ENCODE data around the gene GRWD1. TPM values are rescaled to one million over a fixed set of nuclear protein-coding genes. Genes with fewer than 3 reads are reported as not detected.

Gene GRWD1
- total RNA-seq, 1 donor from 2014 or later = 71.4 TPM

DNA sequence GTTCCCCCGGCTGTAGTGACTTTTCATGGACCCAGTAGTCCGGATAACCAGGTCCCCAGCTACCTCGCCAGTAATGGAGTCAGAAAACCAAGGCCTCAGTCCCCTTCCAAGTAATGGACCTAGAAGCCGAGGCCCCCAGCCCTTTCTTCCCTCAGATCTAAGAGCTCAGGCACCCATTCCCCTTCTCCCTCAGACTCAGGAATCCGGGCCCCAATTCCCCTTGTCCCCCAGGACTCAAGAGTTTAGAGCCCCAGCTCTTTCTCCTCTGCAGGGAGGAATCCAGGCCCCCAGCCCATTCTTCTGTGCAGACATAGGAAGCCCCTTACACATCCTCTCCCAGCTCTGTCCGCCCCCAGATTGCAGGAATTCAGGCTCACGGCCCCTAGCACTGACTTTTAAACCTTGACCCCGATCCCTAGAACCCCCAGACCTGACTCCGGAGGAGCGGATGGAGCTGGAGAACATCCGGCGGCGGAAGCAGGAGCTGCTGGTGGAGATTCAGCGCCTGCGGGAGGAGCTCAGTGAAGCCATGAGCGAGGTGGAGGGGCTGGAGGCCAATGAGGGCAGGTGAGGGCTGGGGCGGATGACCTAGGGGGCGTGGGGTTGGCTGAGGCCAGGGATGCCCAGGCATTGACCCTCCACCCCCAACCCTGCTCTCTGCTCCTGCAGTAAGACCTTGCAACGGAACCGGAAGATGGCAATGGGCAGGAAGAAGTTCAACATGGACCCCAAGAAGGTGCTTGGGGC lies 24.3 kb downstream of the GRWD1 start:
- Mint-ChIP-seq H3K36me3 (ENCODE audit: low read depth) (peaks cover 46% of the 10 kb centered on the region), H3K9me3 (no peaks in the 10 kb centered on the region), H3K4me3 (peak overlapping the region; percentile 90), H3K4me1 (peaks cover 27% of the 10 kb centered on the region), H3K27me3 (no peaks in the 10 kb centered on the region), H3K27ac (peak overlapping the region; percentile 68)
- ATAC-seq (ENCODE audit: low read depth) (no peak), DNase-seq (no peak)
- TF ChIP-seq CTCF (IDR thresholded peaks at IDR 0.05) = no peak
- ChIA-PET POLR2A (interaction anchor here (0.6 to 1.5 kb wide), 5 partner anchors 9 to 149 kb away, joined by 3 to 6 read pairs (median 4); partner anchors contain the start of genes RPL18 and SPHK2), CTCF (interaction anchor here (1.5 kb wide), 1 partner anchor 20 kb away, joined by 9 read pairs; no protein-coding TSS in a partner anchor)
- intact Hi-C loops (cut with micrococcal nuclease) = loop anchor here (1.0 to 2.0 kb wide), 6 partner anchors 10 to 149 kb away; partner anchors contain the start of genes GRWD1, KDELR1 and SYNGR4

GRCh38 chr19:48470856-48471255 lies 25.1 kb downstream of the GRWD1 start:
- no peak for DNase-seq
- Mint-ChIP-seq H3K4me3 (peak overlapping the region; percentile 90), H3K27ac (no peak overlapping the region), H3K9me3 (no peaks in the 10 kb centered on the region), H3K4me1 (peaks cover 27% of the 10 kb centered on the region), H3K36me3 (ENCODE audit: low read depth) (peaks cover 54% of the 10 kb centered on the region), H3K27me3 (no peaks in the 10 kb centered on the region)
- intact Hi-C loops (cut with micrococcal nuclease) = no loop called here
- ChIA-PET POLR2A (interaction anchor here (0.6 to 1.5 kb wide), 3 partner anchors 9 to 146 kb away, joined by 4 to 6 read pairs (median 4); no protein-coding TSS in a partner anchor), CTCF (interaction anchor here (1.5 kb wide), 1 partner anchor 19 kb away, joined by 9 read pairs; no protein-coding TSS in a partner anchor)
- ATAC-seq (ENCODE audit: low read depth) = no peak
- no peak for TF ChIP-seq CTCF (IDR thresholded peaks at IDR 0.05)

- Mint-ChIP-seq H3K27me3 (no peaks in the 10 kb centered on the region), H3K4me3 (no peak overlapping the region), H3K36me3 (ENCODE audit: low read depth) (peaks cover 61% of the 10 kb centered on the region), H3K4me1 (peaks cover 27% of the 10 kb centered on the region), H3K27ac (no peak overlapping the region), H3K9me3 (no peaks in the 10 kb centered on the region)
- ChIA-PET POLR2A (no interaction called here), CTCF (no interaction called here)
- DNase-seq (no peak), ATAC-seq (ENCODE audit: low read depth) (no peak)
- intact Hi-C loops (cut with micrococcal nuclease) = no loop called here
- TF ChIP-seq CTCF (IDR thresholded peaks at IDR 0.05) = no peak
Observed at GRCh38 chr19:48471836-48472235, 26.1 kb downstream of the GRWD1 start.

DNA sequence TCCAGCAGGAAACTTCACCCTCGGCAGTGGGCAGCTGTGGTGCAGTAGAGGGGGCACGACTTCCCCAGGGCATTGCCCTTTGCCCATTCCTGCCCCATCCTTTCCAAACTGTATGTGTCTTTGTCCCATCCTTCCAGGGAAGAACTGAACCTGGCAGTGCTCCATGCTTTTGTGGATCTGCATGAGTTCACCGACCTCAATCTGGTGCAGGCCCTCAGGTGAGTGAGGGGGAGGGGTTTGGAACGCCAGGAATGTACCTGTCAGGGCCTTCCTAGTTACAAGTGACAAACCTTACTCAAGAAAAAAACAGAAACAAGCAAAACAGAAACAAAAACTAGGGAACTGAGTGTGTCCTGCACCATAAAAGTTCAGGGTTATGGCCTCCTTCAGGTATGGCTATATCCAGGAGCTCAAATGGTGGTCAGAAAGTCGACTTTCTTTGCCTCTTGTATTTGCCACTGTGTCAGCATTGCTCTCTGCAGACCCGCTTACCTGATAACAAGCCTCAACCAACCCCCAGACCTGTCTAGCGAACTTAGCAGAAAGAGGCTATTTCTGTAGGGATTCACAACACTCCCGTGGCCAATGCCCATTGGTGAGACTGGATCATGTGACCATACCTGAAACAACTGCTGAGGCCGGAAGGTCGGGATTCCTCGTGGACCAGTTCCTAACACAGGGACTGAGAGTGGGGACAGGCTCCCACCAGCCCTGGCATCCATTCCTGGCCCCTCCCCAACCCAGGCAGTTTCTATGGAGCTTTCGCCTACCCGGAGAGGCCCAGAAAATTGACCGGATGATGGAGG lies 27.6 kb downstream of the GRWD1 start:
- H3K27me3 Mint-ChIP-seq = no peaks in the 10 kb centered on the region
- no peak for DNase-seq
- no peak overlapping the region for H3K27ac Mint-ChIP-seq
- H3K4me3 Mint-ChIP-seq = no peak overlapping the region
- CTCF ChIA-PET = no interaction called here
- intact Hi-C loops (cut with micrococcal nuclease) = no loop called here
- peaks cover 68% of the 10 kb centered on the region for H3K36me3 Mint-ChIP-seq (ENCODE audit: low read depth)
- POLR2A ChIA-PET = interaction anchor here (1.3 kb wide), 1 partner anchor 14 kb away, joined by 3 read pairs; no protein-coding TSS in a partner anchor
- no peaks in the 10 kb centered on the region for H3K9me3 Mint-ChIP-seq
- no peak for ATAC-seq (ENCODE audit: low read depth)
- no peak for TF ChIP-seq CTCF (IDR thresholded peaks at IDR 0.05)
- peaks cover 22% of the 10 kb centered on the region for H3K4me1 Mint-ChIP-seq

DNA sequence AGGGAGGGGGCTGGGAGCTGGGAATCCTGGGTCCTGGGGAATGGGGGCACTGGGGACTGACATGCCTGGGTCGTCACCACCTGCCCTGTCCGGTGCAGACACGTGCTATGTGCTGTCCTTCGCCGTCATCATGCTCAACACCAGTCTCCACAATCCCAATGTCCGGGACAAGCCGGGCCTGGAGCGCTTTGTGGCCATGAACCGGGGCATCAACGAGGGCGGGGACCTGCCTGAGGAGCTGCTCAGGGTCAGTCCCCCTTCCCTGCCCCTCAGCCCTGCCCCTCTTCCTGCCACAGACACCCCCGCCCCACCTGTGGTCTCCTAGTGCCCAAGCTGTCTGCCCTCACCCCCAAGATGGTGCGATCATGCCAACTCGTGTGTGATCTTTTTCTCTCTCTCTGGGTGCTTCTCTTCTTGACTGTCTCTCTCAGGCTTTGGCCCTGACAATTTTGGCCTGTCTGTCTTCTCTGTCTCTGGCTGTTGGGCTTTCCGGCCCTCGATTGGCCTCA lies 28.4 kb downstream of the GRWD1 start:
- ChIA-PET CTCF (no interaction called here), POLR2A (no interaction called here)
- H3K9me3 Mint-ChIP-seq = no peaks in the 10 kb centered on the region
- H3K27ac Mint-ChIP-seq = no peak overlapping the region
- intact Hi-C loops (cut with micrococcal nuclease) = no loop called here
- DNase-seq (no peak), ATAC-seq (ENCODE audit: low read depth) (no peak)
- no peak for TF ChIP-seq CTCF (IDR thresholded peaks at IDR 0.05)
- H3K4me1 Mint-ChIP-seq = peaks cover 15% of the 10 kb centered on the region
- no peaks in the 10 kb centered on the region for H3K27me3 Mint-ChIP-seq
- H3K36me3 Mint-ChIP-seq (ENCODE audit: low read depth) = peaks cover 71% of the 10 kb centered on the region
- H3K4me3 Mint-ChIP-seq = no peak overlapping the region
